Stimulated activated naive B cell treated with anti-CD40 and anti-IgM and Interleukin-4, amounts not matched to agents 10 μg/mL and 1 μg/mL and 100 μg/mL, for 72 hours (primary cell): ENCODE measurements around the gene MTHFSD.

Experiments
- ATAC-seq, 2 donors: fragments of 150-1000 bp; cut with Tn5 transposase; replicated peaks; 2 replicates each; pipeline ENCODE4 v1.10.0; 2021; ENCODE audit warnings: moderate library complexity in 1 of 2
- DNase-seq: peaks from one replicate; pipeline ENCODE4 v3.0.0; 2021
- H3K27ac Mint-ChIP-seq: one replicate; pipeline ENCODE4 v1.8.0; 2022; ENCODE audit warnings: mild to moderate bottlenecking, mixed read lengths
- H3K27me3 Mint-ChIP-seq, 2 donors: one replicate each; pipeline ENCODE4 v1.8.0; 2022; ENCODE audit warnings: mixed read lengths in 2 of 2
- H3K36me3 Mint-ChIP-seq, 2 donors: one replicate each; pipeline ENCODE4 v1.8.0; 2022; ENCODE audit warnings: mixed read lengths in 2 of 2, mild to moderate bottlenecking in 1 of 2
- H3K4me1 Mint-ChIP-seq, 2 donors: one replicate each; pipeline ENCODE4 v1.8.0; 2022; ENCODE audit warnings: mixed read lengths in 2 of 2, mild to moderate bottlenecking in 1 of 2
- H3K4me3 Mint-ChIP-seq, 2 donors: one replicate each; pipeline ENCODE4 v1.8.0; 2022; ENCODE audit warnings: mild to moderate bottlenecking in 2 of 2, mixed read lengths in 2 of 2, moderate library complexity in 1 of 2
- H3K9me3 Mint-ChIP-seq, 2 donors: one replicate each; pipeline ENCODE4 v1.8.0; 2022; ENCODE audit warnings: mixed read lengths in 2 of 2, mild to moderate bottlenecking in 1 of 2

The MTHFSD gene

DNA sequence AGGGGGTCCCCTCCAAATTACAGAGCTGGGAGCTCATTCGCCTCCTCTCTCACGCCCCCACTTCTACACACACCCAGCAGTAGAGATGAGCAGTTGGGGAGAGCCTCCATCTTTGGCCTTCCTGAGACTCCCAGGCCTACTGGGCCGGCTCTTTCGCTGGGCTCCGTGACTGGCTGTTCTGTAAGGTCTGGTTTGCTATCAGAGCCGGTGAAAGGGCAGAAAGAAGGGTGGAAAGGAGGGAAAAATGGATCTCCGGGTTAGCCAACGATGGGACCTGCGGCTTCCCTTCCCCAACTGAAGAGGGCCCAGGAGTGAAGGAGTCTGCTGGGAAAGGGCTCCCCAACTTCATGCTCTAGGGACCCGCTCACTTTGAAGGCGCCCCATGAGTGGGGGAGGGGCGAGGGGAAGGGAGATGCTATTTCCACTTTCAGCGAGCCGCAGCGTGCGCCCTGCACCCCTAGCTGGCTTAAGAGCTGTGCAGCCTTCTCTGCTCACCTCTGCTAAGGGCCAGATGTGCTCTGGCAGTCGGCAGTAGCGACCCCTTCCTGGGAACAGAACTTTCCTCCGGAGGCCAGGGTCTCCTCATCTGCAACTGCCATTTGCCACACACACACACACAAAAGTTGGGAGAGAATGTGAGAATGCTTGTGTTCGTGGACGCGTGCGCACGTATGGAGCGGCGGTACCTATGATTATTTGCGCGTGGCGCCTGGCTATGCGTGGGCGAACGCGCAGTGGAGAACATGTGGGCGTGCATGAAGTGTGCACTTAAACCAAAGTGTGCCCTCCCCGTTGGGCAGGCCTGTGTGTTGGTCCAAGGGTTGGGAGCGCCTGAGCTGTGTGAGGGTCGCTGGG lies 47.6 kb downstream of the MTHFSD start:
- H3K36me3 Mint-ChIP-seq = peaks cover 6 to 9% of the 10 kb centered on the region in 2 donors
- peak overlapping the region; percentile 88 for H3K27ac Mint-ChIP-seq
- H3K4me1 Mint-ChIP-seq = peaks cover 35 to 71% of the 10 kb centered on the region in 2 donors
- peak overlapping the region; percentile 59 to 65 for H3K4me3 Mint-ChIP-seq
- no peak for ATAC-seq
- no peaks in the 10 kb centered on the region for H3K9me3 Mint-ChIP-seq
- no peak for DNase-seq
- peaks cover 65 to 79% of the 10 kb centered on the region in 2 donors for H3K27me3 Mint-ChIP-seq

GRCh38 chr16:86505899-86506864 lies 48.9 kb downstream of the MTHFSD start:
- peak overlapping the region; percentile 30 to 43 for H3K4me3 Mint-ChIP-seq
- peak overlapping the region; percentile 88 for H3K27ac Mint-ChIP-seq
- peaks cover 6 to 9% of the 10 kb centered on the region in 2 donors for H3K36me3 Mint-ChIP-seq
- peaks cover 66 to 82% of the 10 kb centered on the region in 2 donors for H3K27me3 Mint-ChIP-seq
- no peaks in the 10 kb centered on the region for H3K9me3 Mint-ChIP-seq
- H3K4me1 Mint-ChIP-seq = peaks cover 34 to 63% of the 10 kb centered on the region in 2 donors
- ATAC-seq = no peak
- DNase-seq = no peak

DNA sequence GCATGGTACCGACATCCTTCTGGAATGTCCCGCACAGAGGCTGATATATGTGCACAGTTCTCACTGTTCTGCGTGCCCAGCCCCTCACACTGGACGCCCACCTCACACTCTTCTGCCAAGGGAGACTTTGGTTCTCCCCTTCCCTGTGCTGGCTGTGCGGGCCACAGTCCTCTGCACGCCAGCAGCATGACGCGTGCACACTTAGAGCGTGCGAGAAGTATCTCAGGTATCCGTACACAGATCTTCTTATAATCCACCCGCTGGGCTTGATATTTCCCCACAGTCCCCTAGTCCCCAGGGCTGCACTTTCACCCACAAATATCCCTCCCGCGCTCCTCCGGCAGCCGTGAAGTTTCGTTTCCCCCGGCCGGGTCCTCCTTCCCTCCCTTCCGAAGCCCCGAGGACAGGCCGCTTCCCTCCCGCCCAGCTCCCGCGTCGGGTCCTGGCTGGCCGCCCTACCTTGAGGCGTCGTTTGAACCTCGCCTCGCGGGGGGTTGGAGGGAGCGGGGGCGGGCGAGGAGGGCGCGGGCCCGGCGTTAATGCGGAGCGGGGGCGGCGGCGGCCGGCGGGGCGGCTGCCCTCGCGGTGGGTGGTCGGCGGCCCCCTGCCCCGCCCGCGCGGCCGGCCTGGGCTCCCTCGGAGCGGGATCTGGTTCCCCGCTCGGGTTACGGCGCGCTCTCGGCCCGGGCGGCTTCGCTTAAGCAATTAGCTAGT lies 49.7 kb downstream of the MTHFSD start:
- Mint-ChIP-seq H3K36me3 (peaks cover 6 to 9% of the 10 kb centered on the region in 2 donors), H3K27ac (peak overlapping the region; percentile 14), H3K4me1 (peaks cover 32 to 58% of the 10 kb centered on the region in 2 donors), H3K27me3 (peaks cover 73 to 85% of the 10 kb centered on the region in 2 donors), H3K9me3 (no peaks in the 10 kb centered on the region), H3K4me3 (peak overlapping the region; percentile 41 to 43)
- no peak for ATAC-seq
- DNase-seq = no peak

GRCh38 chr16:86504315-86505184 lies 50.5 kb downstream of the MTHFSD start:
- peak overlapping the region; percentile 3 for H3K27ac Mint-ChIP-seq
- peak overlapping the region in 1 of 2 donors; percentile 17 for H3K4me3 Mint-ChIP-seq
- ATAC-seq (no peak), DNase-seq (no peak)
- peaks cover 77 to 93% of the 10 kb centered on the region in 2 donors for H3K27me3 Mint-ChIP-seq
- H3K4me1 Mint-ChIP-seq = peaks cover 32 to 53% of the 10 kb centered on the region in 2 donors
- H3K9me3 Mint-ChIP-seq = no peaks in the 10 kb centered on the region
- H3K36me3 Mint-ChIP-seq = peaks cover 6 to 9% of the 10 kb centered on the region in 2 donors

- no peak for DNase-seq
- H3K27ac Mint-ChIP-seq = no peak overlapping the region
- H3K27me3 Mint-ChIP-seq = peaks cover 79 to 93% of the 10 kb centered on the region in 2 donors
- ATAC-seq = no peak
- peaks cover 6 to 7% of the 10 kb centered on the region in 2 donors for H3K36me3 Mint-ChIP-seq
- no peaks in the 10 kb centered on the region for H3K9me3 Mint-ChIP-seq
- peaks cover 31 to 46% of the 10 kb centered on the region in 2 donors for H3K4me1 Mint-ChIP-seq
- H3K4me3 Mint-ChIP-seq = no peak overlapping the region
Measured at GRCh38 chr16:86503830-86504229, 51.2 kb downstream of the MTHFSD start.

DNA sequence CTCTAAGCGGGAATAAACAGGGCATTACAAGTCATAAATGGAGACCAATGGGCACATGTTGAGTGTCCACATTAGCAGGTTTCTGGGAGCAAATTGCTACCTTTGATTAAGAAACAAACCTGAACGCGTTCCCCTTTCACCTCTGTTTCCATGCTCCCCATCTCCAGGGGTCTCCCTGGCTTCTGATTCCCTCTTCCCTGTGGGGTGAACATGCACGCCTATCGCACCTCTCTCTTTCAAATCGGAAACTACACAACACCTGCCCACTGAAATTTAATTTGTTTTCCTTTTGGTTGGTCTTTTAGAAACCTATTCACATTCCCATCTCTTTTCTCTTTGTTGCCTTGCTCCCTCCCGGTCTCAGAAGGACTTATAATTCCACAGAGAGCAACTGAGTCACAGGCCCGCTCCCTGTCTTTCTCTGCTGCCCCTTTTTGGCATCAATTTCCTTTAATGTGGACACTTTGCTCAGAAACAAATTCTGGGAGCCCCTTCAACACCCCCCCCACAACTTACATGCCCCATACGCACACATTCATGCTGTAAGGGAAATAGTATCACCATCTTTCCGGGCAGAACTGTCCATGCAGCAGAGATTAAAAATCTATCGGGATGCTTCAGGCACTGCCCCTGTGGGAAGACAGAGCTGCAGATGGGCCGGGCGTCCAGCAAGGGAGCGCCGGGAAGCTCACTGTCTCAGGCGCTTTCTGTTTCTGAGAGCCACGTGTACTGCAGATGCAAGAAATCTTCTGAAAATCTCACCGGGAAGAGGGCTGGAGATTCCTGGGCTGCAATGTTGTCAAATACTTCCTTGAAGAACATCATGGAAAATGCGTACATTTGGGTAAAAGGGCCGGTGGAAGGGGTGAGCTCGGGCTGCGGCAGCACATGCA lies 51.9 kb downstream of the MTHFSD start:
- Mint-ChIP-seq H3K4me1 (peaks cover 31 to 44% of the 10 kb centered on the region in 2 donors), H3K36me3 (peaks cover 6 to 8% of the 10 kb centered on the region in 2 donors), H3K27me3 (peaks cover 79 to 95% of the 10 kb centered on the region in 2 donors), H3K9me3 (no peaks in the 10 kb centered on the region), H3K4me3 (no peak overlapping the region), H3K27ac (peak overlapping the region; percentile 60)
- no peak for ATAC-seq
- no peak for DNase-seq

- Mint-ChIP-seq H3K4me3 (no peak overlapping the region), H3K27me3 (peaks cover 71 to 90% of the 10 kb centered on the region in 2 donors), H3K4me1 (peaks cover 25 to 35% of the 10 kb centered on the region in 2 donors), H3K27ac (peak overlapping the region; percentile 0), H3K36me3 (peaks cover 0 to 6% of the 10 kb centered on the region in 2 donors), H3K9me3 (no peaks in the 10 kb centered on the region)
- no peak for ATAC-seq
- DNase-seq = no peak
Measured at GRCh38 chr16:86501989-86502855, 52.8 kb downstream of the MTHFSD start.

- peaks cover 17 to 34% of the 10 kb centered on the region in 2 donors for H3K4me1 Mint-ChIP-seq
- DNase-seq = no peak
- peaks cover 0 to 4% of the 10 kb centered on the region in 2 donors for H3K36me3 Mint-ChIP-seq
- no peak overlapping the region for H3K4me3 Mint-ChIP-seq
- no peak overlapping the region for H3K27ac Mint-ChIP-seq
- no peak for ATAC-seq
- peaks cover 68 to 90% of the 10 kb centered on the region in 2 donors for H3K27me3 Mint-ChIP-seq
- no peaks in the 10 kb centered on the region for H3K9me3 Mint-ChIP-seq
Measured at GRCh38 chr16:86500708-86501510, 54.1 kb downstream of the MTHFSD start.

DNA sequence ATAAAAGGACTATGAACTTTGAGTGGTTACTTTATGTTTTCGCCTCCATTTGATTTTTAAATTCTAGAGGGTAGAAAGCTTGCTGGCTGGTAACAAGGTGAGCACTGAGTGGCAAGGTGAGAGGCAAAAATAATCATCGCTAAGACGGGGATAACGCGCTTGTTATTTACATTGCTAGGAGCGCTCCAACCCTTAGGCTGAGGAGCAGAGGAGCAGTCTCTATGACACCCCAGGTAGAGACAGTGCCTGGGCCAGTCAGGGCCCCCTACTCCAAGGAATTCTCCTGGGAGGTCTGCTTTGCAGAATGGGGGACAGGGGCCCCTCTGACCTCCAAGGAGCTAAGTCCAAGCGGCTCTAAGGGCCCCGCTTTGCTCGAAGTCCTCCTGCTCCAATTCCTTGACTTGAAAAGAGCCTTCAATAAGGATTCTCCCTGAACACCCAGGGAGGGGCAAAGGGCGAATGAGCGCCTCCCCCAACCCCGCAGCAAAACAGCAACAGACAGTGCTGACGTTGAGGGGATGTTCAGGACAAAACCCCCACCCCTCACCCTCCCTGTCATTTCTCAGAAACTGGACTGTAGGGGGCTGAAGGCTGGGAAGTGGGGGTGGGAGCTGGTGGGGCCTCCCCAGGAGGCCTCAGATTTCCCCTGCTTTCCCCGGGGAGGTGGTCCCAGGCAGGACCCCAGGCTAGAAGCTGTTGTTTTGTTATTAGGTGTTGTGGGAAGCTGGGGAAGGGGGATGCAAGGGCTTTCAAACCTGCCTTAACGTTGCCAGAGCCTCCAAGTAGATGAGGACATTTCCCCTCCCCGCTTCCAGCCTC lies 54.9 kb downstream of the MTHFSD start:
- DNase-seq = no peak
- peaks cover 14 to 27% of the 10 kb centered on the region in 2 donors for H3K4me1 Mint-ChIP-seq
- H3K9me3 Mint-ChIP-seq = no peaks in the 10 kb centered on the region
- no peak overlapping the region for H3K4me3 Mint-ChIP-seq
- H3K27ac Mint-ChIP-seq = peak overlapping the region; percentile 48
- peaks cover 72 to 93% of the 10 kb centered on the region in 2 donors for H3K27me3 Mint-ChIP-seq
- ATAC-seq = no peak
- peaks cover 0 to 4% of the 10 kb centered on the region in 2 donors for H3K36me3 Mint-ChIP-seq

GRCh38 chr16:86499440-86499786 lies 55.6 kb downstream of the MTHFSD start:
- no peak for DNase-seq
- H3K27me3 Mint-ChIP-seq = peaks cover 69 to 93% of the 10 kb centered on the region in 2 donors

More at GRCh38 chr16:86499440-86499786, 55.6 kb downstream of the MTHFSD start:
- peaks cover 0 to 4% of the 10 kb centered on the region in 2 donors for H3K36me3 Mint-ChIP-seq
- H3K4me1 Mint-ChIP-seq = peaks cover 10 to 23% of the 10 kb centered on the region in 2 donors
- no peak for ATAC-seq
- H3K9me3 Mint-ChIP-seq = no peaks in the 10 kb centered on the region
- H3K27ac Mint-ChIP-seq = peak overlapping the region; percentile 48
- H3K4me3 Mint-ChIP-seq = no peak overlapping the region
